Measurements from ENCODE around the gene OR51A2.
"Not testable (repeated sequence)": the region's sequence is repeated elsewhere in the genome, so short reads cannot be mapped to it uniquely, and the experiment has no call there.

OR51A2 gene

GRCh38 chr11:4955613-4956012, at the start of gene OR51A2:
Gene OR51A2 (minus strand): TSS chr11:4955713. CDS start chr11:4955713, 0 bp downstream.
- DNase-seq (ENCODE audit: low spot score): not testable (repeated sequence)

GRCh38 chr11:5004424-5005274, 49.1 kb upstream of the OR51A2 start:
- DNase-seq (ENCODE audit: low spot score): no peak

GRCh38 chr11:4994551-4994950, 39.0 kb upstream of the OR51A2 start, which contains the start of gene OR51L1:
Gene OR51L1 (plus strand): TSS chr11:4994851. CDS start chr11:4998983, 4,132 bp downstream.
- DNase-seq (ENCODE audit: low spot score): no peak

GRCh38 chr11:4991060-4991459, 35.5 kb upstream of the OR51A2 start:
- DNase-seq (ENCODE audit: low spot score): no peak

- DNase-seq (ENCODE audit: low spot score): no peak
Measured at GRCh38 chr11:4983841-4984240, 28.3 kb upstream of the OR51A2 start.

GRCh38 chr11:4982678-4983077, 27.2 kb upstream of the OR51A2 start:
- no peak for DNase-seq (ENCODE audit: low spot score)

- no peak for DNase-seq (ENCODE audit: low spot score)
Measured at GRCh38 chr11:4979036-4979435, 23.5 kb upstream of the OR51A2 start.

- no peak for DNase-seq (ENCODE audit: low spot score)
Measured at GRCh38 chr11:4975436-4975835, 19.9 kb upstream of the OR51A2 start.

- no peak for DNase-seq (ENCODE audit: low spot score)
Measured at GRCh38 chr11:4962816-4963215, 7.3 kb upstream of the OR51A2 start.

GRCh38 chr11:4960877-4961276, 5.4 kb upstream of the OR51A2 start:
- DNase-seq (ENCODE audit: low spot score): no peak

- no peak for DNase-seq (ENCODE audit: low spot score)
Measured at GRCh38 chr11:4957396-4957795, 1.9 kb upstream of the OR51A2 start.

- DNase-seq (ENCODE audit: low spot score): no peak
Measured at GRCh38 chr11:4947505-4947904, 8.0 kb downstream of the OR51A2 start, which contains the start of gene OR51A4. Gene OR51A4 (minus strand): TSS chr11:4947605. CDS start chr11:4947100, 505 bp downstream.

- DNase-seq (ENCODE audit: low spot score): no peak
Measured at GRCh38 chr11:4936745-4937144, 18.8 kb downstream of the OR51A2 start.

- no peak for DNase-seq (ENCODE audit: low spot score)
Measured at GRCh38 chr11:4932751-4933150, 22.8 kb downstream of the OR51A2 start.

- DNase-seq (ENCODE audit: low spot score): no peak
Measured at GRCh38 chr11:4926608-4927007, 28.9 kb downstream of the OR51A2 start.

GRCh38 chr11:4924239-4924638, 31.3 kb downstream of the OR51A2 start, which contains the start of gene OR51G1:
Gene OR51G1 (minus strand): TSS chr11:4924339. CDS start chr11:4924339, 0 bp downstream.
- no peak for DNase-seq (ENCODE audit: low spot score)

GRCh38 chr11:4922304-4922703, 33.2 kb downstream of the OR51A2 start:
- no peak for DNase-seq (ENCODE audit: low spot score)

GRCh38 chr11:4921796-4922195, 33.7 kb downstream of the OR51A2 start:
- DNase-seq (ENCODE audit: low spot score): no peak

GRCh38 chr11:4919250-4919649, 36.3 kb downstream of the OR51A2 start, which contains the start of gene OR51G2:
Gene OR51G2 (minus strand): TSS chr11:4919350. CDS start chr11:4915663, 3,687 bp downstream.
- DNase-seq (ENCODE audit: low spot score): no peak

GRCh38 chr11:4916581-4916980, 38.9 kb downstream of the OR51A2 start:
- DNase-seq (ENCODE audit: low spot score): no peak
